GM20000 (cell line): ENCODE data around the gene TBC1D2.

ENCODE experiments used
- DNase-seq: peaks from one replicate; pipeline ENCODE4 v3.0.0; 2012; ENCODE audit warnings: low spot score
- TF ChIP-seq, protein P1 (sequence below): IDR thresholded peaks from 2 replicates; pipeline ENCODE4 v1.5.1; 2012; ENCODE audit warnings: mild to moderate bottlenecking, control low read depth; ENCODE audit errors: extremely low read depth, missing control alignments

TBC1D2 gene, protein sequence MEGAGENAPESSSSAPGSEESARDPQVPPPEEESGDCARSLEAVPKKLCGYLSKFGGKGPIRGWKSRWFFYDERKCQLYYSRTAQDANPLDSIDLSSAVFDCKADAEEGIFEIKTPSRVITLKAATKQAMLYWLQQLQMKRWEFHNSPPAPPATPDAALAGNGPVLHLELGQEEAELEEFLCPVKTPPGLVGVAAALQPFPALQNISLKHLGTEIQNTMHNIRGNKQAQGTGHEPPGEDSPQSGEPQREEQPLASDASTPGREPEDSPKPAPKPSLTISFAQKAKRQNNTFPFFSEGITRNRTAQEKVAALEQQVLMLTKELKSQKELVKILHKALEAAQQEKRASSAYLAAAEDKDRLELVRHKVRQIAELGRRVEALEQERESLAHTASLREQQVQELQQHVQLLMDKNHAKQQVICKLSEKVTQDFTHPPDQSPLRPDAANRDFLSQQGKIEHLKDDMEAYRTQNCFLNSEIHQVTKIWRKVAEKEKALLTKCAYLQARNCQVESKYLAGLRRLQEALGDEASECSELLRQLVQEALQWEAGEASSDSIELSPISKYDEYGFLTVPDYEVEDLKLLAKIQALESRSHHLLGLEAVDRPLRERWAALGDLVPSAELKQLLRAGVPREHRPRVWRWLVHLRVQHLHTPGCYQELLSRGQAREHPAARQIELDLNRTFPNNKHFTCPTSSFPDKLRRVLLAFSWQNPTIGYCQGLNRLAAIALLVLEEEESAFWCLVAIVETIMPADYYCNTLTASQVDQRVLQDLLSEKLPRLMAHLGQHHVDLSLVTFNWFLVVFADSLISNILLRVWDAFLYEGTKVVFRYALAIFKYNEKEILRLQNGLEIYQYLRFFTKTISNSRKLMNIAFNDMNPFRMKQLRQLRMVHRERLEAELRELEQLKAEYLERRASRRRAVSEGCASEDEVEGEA

DNA sequence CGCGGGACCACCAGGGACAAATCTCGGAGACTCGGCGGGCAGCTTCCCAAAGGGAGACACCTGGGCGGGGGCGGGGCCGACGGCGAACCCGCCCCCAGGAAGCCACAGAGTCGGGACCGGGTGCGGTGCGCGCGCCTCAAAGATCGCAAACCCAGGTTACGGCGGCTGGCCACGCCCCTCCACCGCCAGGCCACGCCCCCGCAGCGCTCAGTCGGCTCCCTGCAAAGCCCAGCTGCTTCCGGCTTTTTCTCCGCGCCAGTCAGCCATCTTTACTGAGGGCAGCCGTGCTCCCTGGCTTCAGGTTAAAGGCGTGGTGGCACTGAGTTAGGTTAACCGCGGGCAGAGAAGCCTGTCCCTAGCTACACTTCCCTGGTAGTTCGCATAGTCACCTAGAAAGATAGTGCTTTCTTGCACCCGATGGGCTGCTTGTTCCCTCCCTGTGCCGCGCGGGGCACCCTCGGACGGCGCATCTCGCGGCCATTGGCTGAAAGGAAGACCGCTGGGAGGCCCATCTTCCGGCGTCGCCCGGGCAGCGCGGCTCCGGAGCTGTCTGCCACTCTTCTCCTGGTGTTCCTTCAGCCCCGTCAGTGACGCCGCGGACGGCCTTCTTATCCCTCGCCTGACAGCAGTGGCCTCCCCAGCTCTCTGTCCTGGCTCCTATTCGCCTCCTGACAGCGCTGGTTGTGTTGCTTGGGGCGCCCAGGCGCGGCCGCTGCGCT lies at the start of gene TBC1D2:
TSS of gene TBC1D2 (minus strand) at position 72 of the 719 bp plus-strand sequence. CDS start 108 bp downstream, outside the sequence.
- TF ChIP-seq, protein P1, sequence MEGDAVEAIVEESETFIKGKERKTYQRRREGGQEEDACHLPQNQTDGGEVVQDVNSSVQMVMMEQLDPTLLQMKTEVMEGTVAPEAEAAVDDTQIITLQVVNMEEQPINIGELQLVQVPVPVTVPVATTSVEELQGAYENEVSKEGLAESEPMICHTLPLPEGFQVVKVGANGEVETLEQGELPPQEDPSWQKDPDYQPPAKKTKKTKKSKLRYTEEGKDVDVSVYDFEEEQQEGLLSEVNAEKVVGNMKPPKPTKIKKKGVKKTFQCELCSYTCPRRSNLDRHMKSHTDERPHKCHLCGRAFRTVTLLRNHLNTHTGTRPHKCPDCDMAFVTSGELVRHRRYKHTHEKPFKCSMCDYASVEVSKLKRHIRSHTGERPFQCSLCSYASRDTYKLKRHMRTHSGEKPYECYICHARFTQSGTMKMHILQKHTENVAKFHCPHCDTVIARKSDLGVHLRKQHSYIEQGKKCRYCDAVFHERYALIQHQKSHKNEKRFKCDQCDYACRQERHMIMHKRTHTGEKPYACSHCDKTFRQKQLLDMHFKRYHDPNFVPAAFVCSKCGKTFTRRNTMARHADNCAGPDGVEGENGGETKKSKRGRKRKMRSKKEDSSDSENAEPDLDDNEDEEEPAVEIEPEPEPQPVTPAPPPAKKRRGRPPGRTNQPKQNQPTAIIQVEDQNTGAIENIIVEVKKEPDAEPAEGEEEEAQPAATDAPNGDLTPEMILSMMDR: no peak
- peak; percentile 95 for DNase-seq

DNA sequence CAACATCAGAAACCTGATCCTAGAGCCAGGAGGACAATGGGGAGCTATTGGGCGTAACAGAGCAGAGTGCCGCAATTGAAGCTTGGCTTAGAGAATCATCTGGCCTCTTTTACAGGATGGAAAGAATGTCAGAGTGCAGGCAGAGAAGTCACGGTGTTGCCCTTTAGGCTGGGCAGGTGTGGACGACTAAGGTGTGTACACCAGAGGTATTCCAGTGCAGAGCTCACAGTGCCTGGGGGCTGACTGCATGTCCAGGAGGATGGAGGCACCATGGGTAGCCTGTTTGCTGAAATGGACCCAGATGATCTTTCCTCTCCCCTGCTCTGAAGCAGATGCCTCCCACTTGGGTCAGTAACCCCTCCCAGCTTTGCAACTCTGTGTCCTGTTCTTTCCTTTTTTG lies 48.9 kb upstream of the TBC1D2 start:
- TF ChIP-seq, protein P1: no peak
- DNase-seq: no peak

DNA sequence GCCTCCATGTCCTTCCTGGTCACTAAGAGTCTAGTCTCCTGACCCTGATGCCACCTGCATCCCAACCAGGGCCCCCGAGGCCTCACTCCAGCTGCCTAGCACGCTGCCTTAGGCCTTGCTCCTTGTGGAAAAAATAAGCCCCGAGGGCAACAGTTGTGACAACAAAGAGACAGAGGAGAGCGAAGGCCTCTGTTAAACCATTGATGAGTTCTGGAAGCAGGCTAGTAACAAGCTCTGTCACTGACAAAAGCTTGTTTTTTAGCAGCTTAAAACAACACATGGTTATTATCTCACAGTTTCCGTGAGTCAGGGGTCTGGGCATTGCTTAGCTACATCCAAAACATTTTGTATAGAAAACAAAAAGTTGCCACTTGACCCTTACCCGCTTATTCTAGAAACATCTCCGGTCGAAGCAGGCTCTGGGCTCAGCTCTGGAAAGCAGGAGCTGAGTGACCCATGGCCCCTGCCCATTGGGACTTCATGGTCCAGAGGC lies 48.2 kb upstream of the TBC1D2 start:
- TF ChIP-seq, protein P1: no peak
- DNase-seq: no peak

DNA sequence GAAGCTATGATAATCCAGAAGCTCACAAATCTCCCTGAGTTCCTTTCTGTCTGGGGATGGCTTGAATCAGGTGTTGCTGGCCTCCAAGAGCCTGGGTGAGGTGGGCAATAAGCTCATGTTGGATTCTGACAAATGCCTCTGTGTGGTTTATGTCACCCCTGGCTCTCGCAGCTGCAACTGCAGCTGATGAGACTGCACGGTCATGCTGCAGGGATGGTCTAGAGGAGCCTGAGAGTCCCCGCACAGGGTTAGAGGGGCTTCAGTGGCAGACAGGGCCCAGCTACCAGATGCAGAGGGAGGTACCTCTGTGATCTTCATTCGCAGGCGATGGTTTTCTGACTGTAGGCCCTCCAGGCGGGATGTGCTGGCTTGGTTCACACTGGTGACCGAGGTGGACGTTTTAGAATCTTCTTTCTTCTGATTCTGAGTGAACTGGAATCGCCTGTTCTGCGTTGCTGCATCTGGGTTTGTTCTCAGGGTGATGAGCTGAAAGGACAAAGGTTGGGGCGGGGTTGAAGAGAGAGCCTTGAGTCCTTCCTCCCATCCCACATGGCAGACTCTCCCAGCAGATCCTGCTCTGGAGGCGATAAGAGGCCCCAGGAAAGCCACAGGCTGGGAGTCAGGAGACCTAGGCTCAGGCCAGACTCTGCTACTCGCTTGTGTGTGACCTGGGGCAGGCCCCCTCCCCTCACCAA lies 47.6 kb upstream of the TBC1D2 start:
- no peak for DNase-seq
- TF ChIP-seq, protein P1: no peak

DNA sequence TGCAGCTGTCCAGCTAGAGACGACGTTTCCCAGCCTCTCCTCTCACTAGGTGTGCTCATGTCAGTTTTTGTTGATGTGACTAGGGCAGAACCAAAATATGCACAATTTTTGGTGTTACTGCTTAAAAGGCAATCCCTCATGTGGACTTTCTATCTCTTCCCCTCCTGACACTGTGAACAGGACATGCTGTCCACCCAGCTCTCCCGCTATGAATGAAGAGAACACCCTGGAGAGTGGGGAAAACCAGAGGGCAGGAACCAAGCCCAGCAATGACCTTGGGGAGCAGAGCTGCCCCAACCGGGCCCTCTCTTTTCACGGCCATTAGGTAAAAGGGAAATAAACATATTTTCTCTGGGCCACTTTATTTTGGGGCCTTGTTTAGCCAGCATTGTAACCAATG lies 46.7 kb upstream of the TBC1D2 start:
- TF ChIP-seq, protein P1: no peak
- DNase-seq: no peak

DNA sequence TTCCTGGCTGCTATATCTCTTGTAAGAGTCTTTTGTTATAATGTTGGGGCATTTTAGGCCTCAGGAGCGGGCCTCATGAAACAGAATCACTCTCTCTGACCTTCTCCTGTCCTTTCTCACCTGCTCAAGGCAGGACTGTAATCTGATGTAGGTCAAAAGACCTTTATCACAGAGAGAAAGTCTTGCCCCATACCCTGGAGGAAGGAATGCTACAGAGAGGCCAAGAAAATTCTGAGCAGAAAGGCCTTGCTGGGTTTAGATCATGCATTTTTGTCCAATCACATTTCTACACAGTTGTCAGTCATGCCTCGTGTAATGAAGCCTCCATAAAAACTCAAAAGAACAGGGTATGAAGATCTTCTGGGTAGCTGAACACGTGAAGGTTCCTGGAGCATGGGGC lies 45.2 kb upstream of the TBC1D2 start:
- TF ChIP-seq, protein P1: no peak
- DNase-seq: no peak
